ENCODE data around the gene SLC7A6OS.

SLC7A6OS gene

GRCh38 chr16:68267612-68268405 lies 42.9 kb downstream of the SLC7A6OS start:
- Histone ChIP-seq H2AFZ (ENCODE audit: low read length) (no peak overlapping the region), H3K4ac (ENCODE audit: low read length) (no peak overlapping the region), H3K27ac (replicated peaks; ENCODE audit: low read length) (no peak overlapping the region), H3K9ac (ENCODE audit: low read depth, low read length, poor library complexity) (no peak overlapping the region), H4K91ac (ENCODE audit: low read depth, low read length, poor library complexity) (no peak overlapping the region), H2AK5ac (ENCODE audit: low read depth, low read length) (no peak overlapping the region), H2BK12ac (ENCODE audit: low read length) (no peak overlapping the region), H3K9me3 (replicated peaks in 1 of 2; ENCODE audit: control insufficient read depth in 2 of 2, insufficient read depth in 1 of 2, low read depth in 1 of 2, low read length in 2 of 2) (peaks cover 0 to 2% of the 10 kb centered on the region in 2 donors), H3K4me1 (ENCODE audit: control insufficient read depth in 2 of 2, insufficient read depth in 1 of 2, low read depth in 1 of 2, low read length in 2 of 2) (peaks cover 0 to 9% of the 10 kb centered on the region in 2 donors), H3K14ac (ENCODE audit: low read length) (no peak overlapping the region), H3K23ac (ENCODE audit: low read depth, low read length, poor library complexity) (no peak overlapping the region), H3K36me3 (replicated peaks in 1 of 2; ENCODE audit: control insufficient read depth in 2 of 2, insufficient read depth in 2 of 2, low read length in 2 of 2) (peaks cover 2% of the 10 kb centered on the region in 2 donors), H2BK15ac (ENCODE audit: low read length) (no peak overlapping the region), H4K8ac (ENCODE audit: low read depth, low read length) (no peak overlapping the region), H2BK5ac (ENCODE audit: low read length) (no peak overlapping the region), H3K18ac (ENCODE audit: low read length) (no peak overlapping the region), H3K4me2 (ENCODE audit: insufficient read depth, low read length, poor library complexity, severe bottlenecking) (no peak overlapping the region), H3K79me1 (ENCODE audit: low read depth, low read length) (peaks cover 3% of the 10 kb centered on the region), H3K27me3 (ENCODE audit: control insufficient read depth in 3 of 3, insufficient read depth in 3 of 3, low read depth in 1 of 3, low read length in 3 of 3) (peaks cover 0 to 3% (median 0%) of the 10 kb centered on the region in 3 experiments), H3K4me3 (ENCODE audit: low read length in 2 of 2) (no peak overlapping the region), H2BK120ac (ENCODE audit: low read depth, low read length) (no peak overlapping the region)
- WGBS, 2 donors (ENCODE audit: extremely low coverage in 2 of 2, insufficient read length in 2 of 2, insufficient replicate concordance in 1 of 2), result no CpG with 5 or more reads among the region's 6 CpGs
- DNase-seq (ENCODE audit: low spot score), result no peak

- peak overlapping the region; percentile 88 to 92 for H3K4me3 ChIP-seq (ENCODE audit: low read length in 2 of 2)
- peak overlapping the region; percentile 99 for H3K18ac ChIP-seq (ENCODE audit: low read length)
- H3K4ac ChIP-seq (ENCODE audit: low read length), result peak overlapping the region; percentile 80
- peak overlapping the region; percentile 100 for H3K14ac ChIP-seq (ENCODE audit: low read length)
- peaks cover 0 to 2% of the 10 kb centered on the region in 2 donors for H3K9me3 ChIP-seq (replicated peaks in 1 of 2; ENCODE audit: control insufficient read depth in 2 of 2, insufficient read depth in 1 of 2, low read depth in 1 of 2, low read length in 2 of 2)
- no peak overlapping the region for H2AK5ac ChIP-seq (ENCODE audit: low read depth, low read length)
- no peak overlapping the region for H4K91ac ChIP-seq (ENCODE audit: low read depth, low read length, poor library complexity)
- no peak overlapping the region for H3K27ac ChIP-seq (replicated peaks; ENCODE audit: low read length)
- H4K8ac ChIP-seq (ENCODE audit: low read depth, low read length), result no peak overlapping the region
- whole genome bisulfite sequencing, 2 donors (ENCODE audit: extremely low coverage in 2 of 2, insufficient read length in 2 of 2, insufficient replicate concordance in 1 of 2), result no CpG with 5 or more reads among the region's 23 CpGs
- peak overlapping the region; percentile 28 for H2BK12ac ChIP-seq (ENCODE audit: low read length)
- no peak for DNase-seq (ENCODE audit: low spot score)
- H3K79me1 ChIP-seq (ENCODE audit: low read depth, low read length), result peaks cover 3% of the 10 kb centered on the region
- H2BK120ac ChIP-seq (ENCODE audit: low read depth, low read length), result no peak overlapping the region
- no peak overlapping the region for H2BK15ac ChIP-seq (ENCODE audit: low read length)
- peaks cover 2% of the 10 kb centered on the region in 2 donors for H3K36me3 ChIP-seq (replicated peaks in 1 of 2; ENCODE audit: control insufficient read depth in 2 of 2, insufficient read depth in 2 of 2, low read length in 2 of 2)
- peak overlapping the region; percentile 99 for H3K23ac ChIP-seq (ENCODE audit: low read depth, low read length, poor library complexity)
- peak overlapping the region; percentile 98 for H3K9ac ChIP-seq (ENCODE audit: low read depth, low read length, poor library complexity)
- H2BK5ac ChIP-seq (ENCODE audit: low read length), result no peak overlapping the region
- peaks cover 0 to 5% (median 0%) of the 10 kb centered on the region in 3 experiments for H3K27me3 ChIP-seq (ENCODE audit: control insufficient read depth in 3 of 3, insufficient read depth in 3 of 3, low read depth in 1 of 3, low read length in 3 of 3)
- peak overlapping the region; percentile 99 for H3K4me2 ChIP-seq (ENCODE audit: insufficient read depth, low read length, poor library complexity, severe bottlenecking)
- peak overlapping the region; percentile 94 for H2AFZ ChIP-seq (ENCODE audit: low read length)
- H3K4me1 ChIP-seq (ENCODE audit: control insufficient read depth in 2 of 2, insufficient read depth in 1 of 2, low read depth in 1 of 2, low read length in 2 of 2), result peaks cover 0 to 9% of the 10 kb centered on the region in 2 donors
Observed at GRCh38 chr16:68265078-68265920, 45.4 kb downstream of the SLC7A6OS start.

GRCh38 chr16:68264128-68265077 lies 46.3 kb downstream of the SLC7A6OS start, which contains the start of gene SLC7A6:
Gene SLC7A6 (plus strand): TSS chr16:68264526. CDS start chr16:68274727, 10,201 bp downstream.
- H3K79me1 ChIP-seq (ENCODE audit: low read depth, low read length), result peaks cover 3% of the 10 kb centered on the region
- peaks cover 0 to 2% of the 10 kb centered on the region in 2 donors for H3K9me3 ChIP-seq (replicated peaks in 1 of 2; ENCODE audit: control insufficient read depth in 2 of 2, insufficient read depth in 1 of 2, low read depth in 1 of 2, low read length in 2 of 2)
- H3K4ac ChIP-seq (ENCODE audit: low read length), result peak within 1 kb of the TSS; percentile 80
- H3K4me2 ChIP-seq (ENCODE audit: insufficient read depth, low read length, poor library complexity, severe bottlenecking), result peak within 1 kb of the TSS; percentile 99
- WGBS, 2 donors (ENCODE audit: extremely low coverage in 2 of 2, insufficient read length in 2 of 2, insufficient replicate concordance in 1 of 2), result no CpG with 5 or more reads among the region's 123 CpGs
- H3K27ac ChIP-seq (replicated peaks; ENCODE audit: low read length), result no peak within 1 kb of the TSS
- H3K23ac ChIP-seq (ENCODE audit: low read depth, low read length, poor library complexity), result peak within 1 kb of the TSS; percentile 99
- H4K91ac ChIP-seq (ENCODE audit: low read depth, low read length, poor library complexity), result peak within 1 kb of the TSS; percentile 25
- peak within 1 kb of the TSS; percentile 94 for H2AFZ ChIP-seq (ENCODE audit: low read length)
- peak within 1 kb of the TSS; percentile 78 for H2AK5ac ChIP-seq (ENCODE audit: low read depth, low read length)
- peak within 1 kb of the TSS; percentile 100 for H3K14ac ChIP-seq (ENCODE audit: low read length)
- peaks cover 0 to 9% of the 10 kb centered on the region in 2 donors for H3K4me1 ChIP-seq (ENCODE audit: control insufficient read depth in 2 of 2, insufficient read depth in 1 of 2, low read depth in 1 of 2, low read length in 2 of 2)
- H3K27me3 ChIP-seq (ENCODE audit: control insufficient read depth in 3 of 3, insufficient read depth in 3 of 3, low read depth in 1 of 3, low read length in 3 of 3), result peaks cover 0 to 5% (median 0%) of the 10 kb centered on the region in 3 experiments
- peak within 1 kb of the TSS; percentile 39 for H2BK15ac ChIP-seq (ENCODE audit: low read length)
- H2BK5ac ChIP-seq (ENCODE audit: low read length), result peak within 1 kb of the TSS; percentile 44
- H2BK12ac ChIP-seq (ENCODE audit: low read length), result peak within 1 kb of the TSS; percentile 28
- peak within 1 kb of the TSS; percentile 77 for H4K8ac ChIP-seq (ENCODE audit: low read depth, low read length)
- DNase-seq (ENCODE audit: low spot score), result peak; percentile 75
- H3K18ac ChIP-seq (ENCODE audit: low read length), result peak within 1 kb of the TSS; percentile 99
- peak within 1 kb of the TSS; percentile 88 to 92 for H3K4me3 ChIP-seq (ENCODE audit: low read length in 2 of 2)
- H3K9ac ChIP-seq (ENCODE audit: low read depth, low read length, poor library complexity), result peak within 1 kb of the TSS; percentile 98
- peaks cover 5 to 9% of the 10 kb centered on the region in 2 donors for H3K36me3 ChIP-seq (replicated peaks in 1 of 2; ENCODE audit: control insufficient read depth in 2 of 2, insufficient read depth in 2 of 2, low read length in 2 of 2)
- H2BK120ac ChIP-seq (ENCODE audit: low read depth, low read length), result no peak within 1 kb of the TSS
